Stimulated activated CD8-positive, alpha-beta memory T cell treated with anti-CD3 and anti-CD28 coated beads, Interleukin-7, amount 100 ng/mL, for 1 hour (primary cell): ENCODE data around the gene UBL4A.

Source experiments
- DNase-seq, 2 donors: peaks; one replicate each; pipeline ENCODE4 v3.0.0-alpha.2; 2020; ENCODE audit warnings: low read depth in 2 of 2

Gene UBL4A

DNA sequence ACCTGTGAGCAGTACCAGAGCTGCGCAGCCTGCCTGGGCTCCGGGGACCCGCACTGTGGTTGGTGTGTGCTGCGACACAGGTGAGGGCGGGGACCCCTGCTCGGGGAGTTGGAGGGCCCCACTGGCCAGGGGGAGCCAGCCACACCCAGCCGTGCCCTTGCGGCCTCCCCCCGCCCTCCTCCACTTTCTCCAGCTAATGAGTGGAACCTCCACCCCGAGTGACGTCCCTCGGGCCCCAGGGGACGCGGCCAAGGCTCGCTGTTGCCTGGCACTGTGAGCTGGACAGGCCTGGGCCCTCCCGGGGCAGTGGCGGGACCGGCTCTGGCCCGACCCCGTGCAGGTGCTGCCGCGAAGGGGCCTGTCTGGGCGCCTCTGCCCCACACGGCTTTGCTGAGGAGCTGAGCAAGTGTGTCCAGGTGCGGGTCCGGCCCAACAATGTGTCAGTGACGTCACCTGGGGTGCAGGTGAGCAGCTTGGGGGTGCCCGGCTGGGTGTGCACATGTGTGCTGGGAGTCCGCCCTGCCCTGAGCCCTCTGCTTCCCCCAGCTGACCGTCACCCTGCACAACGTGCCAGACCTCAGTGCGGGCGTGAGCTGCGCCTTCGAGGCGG is 22.7 kb downstream of the UBL4A start:
- no peak for DNase-seq

DNA sequence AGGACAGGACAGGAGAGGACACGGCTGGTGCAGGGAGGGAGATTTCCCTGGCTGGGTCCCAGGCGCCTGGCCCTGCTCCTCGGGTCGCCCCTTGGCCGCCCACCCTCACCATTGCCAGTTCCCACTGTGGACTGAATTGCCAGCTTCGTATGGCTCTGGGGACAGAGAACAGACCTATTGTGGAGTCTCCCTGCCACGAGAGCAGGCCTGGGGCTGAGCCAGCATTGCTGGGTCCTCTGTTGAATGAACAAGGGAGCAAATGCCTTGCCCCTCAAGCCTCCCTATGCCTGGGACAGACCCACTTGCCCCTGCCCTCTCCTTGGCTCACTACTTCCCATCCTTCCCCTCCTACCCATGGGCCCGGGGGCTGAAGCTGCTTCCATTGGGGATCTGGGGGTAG is 24.0 kb downstream of the UBL4A start:
- no peak for DNase-seq

DNA sequence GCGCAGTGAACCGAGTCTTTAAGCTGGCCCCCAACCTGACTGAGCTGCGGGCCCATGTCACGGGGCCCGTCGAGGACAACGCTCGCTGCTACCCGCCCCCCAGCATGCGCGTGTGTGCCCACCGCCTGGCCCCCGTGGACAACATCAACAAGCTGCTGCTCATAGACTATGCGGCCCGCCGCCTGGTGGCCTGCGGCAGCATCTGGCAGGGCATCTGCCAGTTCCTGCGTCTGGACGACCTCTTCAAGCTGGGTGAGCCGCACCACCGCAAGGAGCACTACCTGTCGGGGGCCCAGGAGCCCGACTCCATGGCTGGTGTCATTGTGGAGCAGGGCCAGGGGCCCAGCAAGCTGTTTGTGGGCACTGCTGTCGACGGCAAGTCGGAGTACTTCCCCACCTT is 26.1 kb downstream of the UBL4A start:
- DNase-seq: no peak

DNA sequence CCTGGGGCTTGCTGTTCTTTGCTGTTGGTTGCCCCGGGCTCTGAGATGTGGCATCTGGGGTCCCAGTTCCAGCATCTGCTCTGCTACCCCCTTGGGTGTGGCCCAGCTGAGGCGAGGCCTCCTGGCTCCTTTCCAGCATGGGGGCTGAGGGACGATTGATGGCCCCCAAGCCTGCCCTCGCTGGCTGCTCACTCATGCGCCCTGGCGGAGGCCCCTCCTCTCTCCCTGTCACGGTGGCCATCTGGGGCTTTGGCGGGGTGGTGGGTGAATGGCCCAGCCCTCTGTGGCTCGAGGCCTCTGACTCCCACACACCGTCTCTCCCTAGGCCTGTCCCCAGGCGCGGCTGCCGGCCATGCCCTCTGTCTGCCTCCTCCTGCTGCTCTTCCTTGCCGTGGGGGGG is 26.6 kb downstream of the UBL4A start:
- DNase-seq: no peak

DNA sequence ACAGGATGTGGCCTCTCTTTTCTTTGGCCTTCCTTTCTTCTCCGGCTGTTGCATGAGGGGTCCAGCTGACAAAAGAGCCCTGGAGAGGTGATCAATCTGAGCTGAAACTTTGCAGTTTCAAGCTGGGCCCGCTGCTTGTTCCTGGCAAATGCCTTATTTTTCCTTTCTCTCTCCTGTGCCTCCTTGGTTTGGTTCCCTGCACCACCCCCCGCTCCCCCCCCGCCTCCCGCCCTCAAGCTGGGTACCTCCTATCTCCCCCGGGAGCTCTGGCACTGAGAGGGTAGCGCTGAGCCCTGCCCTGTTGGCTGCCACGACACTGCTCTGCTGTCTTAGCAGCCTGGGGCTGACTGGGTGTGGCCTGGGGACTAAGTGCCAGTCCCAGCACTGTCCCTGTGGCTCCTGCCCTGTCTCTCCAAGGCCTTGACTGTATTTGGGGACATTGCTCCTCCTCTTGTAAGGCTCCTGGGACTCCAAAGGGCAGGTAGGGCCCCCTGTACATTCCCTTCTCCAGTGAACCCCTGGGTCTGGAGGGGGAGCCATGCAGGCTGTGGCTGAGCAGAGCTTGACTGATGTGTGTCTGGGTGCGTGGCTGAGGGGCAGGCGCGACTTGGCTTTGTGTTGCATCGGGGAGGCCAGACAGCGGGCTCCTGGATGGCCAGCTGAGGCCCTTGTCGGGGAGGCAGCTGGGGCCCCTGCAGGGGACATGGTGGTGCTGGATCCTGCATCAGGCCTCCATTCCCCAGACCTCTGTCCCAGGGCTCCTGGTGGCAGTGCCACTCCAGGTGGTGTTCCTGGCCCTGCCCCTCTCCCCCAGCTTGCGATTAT is 27.2 kb downstream of the UBL4A start:
- no peak for DNase-seq

DNA sequence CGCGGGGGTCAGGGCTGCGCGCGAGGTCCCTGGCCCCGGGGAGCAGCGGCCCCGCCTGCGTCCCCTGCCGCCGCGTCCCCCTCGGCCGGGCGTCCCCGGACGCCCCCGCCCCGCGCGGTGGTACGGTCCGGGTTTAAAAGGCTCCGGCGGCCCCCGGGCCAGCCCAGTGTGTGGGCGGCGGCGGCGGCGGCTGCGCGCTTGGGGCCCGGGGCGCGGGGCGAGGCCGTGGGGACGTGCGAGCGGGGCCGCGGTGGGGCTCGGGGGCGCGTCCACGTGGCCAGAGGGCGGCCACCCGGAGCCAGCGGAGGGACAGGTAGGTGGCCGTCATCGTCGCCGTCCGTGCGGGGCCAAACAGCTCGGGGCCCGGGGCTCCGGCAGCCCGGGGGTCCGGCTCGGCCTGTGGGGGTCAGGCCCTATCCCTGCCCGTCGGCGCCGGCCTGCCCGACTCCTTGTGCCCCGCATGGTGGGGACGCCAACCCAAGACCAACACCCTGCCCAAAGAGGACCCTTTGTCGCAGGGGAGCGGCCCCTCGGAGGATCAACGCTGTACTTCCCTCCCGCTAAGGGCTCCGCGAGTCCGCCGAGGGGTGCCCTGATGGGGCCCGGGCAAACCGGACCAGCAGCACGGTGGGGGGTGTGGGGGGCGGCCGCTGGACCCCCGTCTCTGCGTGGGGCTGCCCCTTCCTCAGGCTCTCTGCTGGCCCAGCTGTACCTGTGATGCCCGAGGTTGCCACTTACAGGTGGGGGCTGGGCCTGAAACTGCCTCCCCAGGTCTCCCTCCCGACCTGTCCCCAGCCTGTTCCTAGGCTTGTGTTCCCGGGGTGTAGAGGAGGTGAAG is 28.1 kb downstream of the UBL4A start, which contains the start of gene PLXNA3:
Gene PLXNA3, plus strand, starts transcription at position 166 of the 838 bp plus-strand sequence. CDS start 1,903 bp downstream, outside the sequence.
- DNase-seq: peak; percentile 29 to 46

DNA sequence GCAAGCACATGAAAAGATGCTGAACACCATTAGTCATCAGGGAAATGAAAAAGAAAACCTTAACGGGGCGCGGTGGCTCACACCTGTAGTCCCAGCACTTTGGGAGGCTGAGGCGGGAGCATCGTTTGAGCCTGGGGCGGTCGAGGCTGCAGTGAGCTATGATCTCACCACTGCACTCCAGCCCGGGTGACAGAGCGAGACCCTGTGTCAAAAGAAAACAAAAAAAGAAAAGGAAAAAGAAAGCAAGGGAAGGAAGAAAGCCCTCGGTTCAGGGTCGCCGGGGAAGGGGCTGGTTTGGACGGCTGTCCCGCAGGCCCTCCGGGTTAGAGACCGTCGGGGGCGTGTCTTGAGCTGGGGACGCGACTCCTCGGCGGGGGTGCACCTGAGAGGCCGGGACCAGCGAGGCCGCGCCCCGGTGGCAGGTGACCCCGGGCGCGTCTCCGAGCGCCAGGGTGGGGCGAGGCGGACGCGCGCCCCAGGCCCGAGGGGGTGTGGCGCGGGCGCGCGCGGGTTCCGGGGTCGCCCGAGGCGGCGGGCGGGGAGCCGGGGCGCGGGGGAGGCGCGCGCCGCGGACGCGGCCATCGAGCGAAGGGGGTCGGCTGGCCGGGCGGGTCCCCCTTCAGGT is 28.8 kb downstream of the UBL4A start:
- DNase-seq: no peak

DNA sequence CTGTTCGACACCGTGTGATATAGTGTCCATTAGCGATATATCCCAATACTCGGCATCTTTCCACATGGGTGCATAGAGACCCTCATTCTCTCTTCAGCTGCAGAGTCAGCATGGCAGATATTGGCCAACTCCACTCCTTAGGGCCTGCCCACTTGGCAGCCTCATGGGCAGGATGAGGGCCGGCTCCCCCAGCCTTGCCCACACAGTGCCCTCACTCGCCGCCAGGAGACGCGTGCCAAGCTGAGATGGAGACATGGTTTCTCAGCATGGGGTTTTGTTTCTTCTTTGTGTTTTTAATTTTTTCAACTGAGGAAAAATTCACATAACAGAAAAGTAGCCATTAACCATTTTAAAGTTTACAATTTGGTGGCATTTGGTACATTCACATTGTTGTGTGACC is 33.6 kb downstream of the UBL4A start:
- DNase-seq: no peak

DNA sequence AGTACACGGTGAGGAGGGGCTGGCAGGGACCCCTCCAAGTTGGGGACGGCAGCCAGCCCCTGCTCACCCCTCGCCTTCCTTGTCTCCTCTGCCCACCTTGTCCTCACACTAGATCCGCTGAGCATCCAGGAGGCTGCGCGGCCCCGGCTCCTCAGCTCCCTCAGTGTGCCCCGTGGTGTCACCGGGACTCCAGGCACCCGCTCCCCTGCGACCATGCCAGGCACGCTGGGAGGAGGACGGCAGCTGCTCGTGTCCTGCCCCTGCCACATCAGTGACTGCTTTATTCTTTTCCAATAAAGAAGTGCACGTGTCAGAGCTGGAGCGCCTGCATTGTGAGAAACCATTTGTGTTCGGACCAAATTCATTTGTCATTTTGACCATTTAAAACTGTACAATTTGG is 36.1 kb downstream of the UBL4A start:
- DNase-seq: no peak

DNA sequence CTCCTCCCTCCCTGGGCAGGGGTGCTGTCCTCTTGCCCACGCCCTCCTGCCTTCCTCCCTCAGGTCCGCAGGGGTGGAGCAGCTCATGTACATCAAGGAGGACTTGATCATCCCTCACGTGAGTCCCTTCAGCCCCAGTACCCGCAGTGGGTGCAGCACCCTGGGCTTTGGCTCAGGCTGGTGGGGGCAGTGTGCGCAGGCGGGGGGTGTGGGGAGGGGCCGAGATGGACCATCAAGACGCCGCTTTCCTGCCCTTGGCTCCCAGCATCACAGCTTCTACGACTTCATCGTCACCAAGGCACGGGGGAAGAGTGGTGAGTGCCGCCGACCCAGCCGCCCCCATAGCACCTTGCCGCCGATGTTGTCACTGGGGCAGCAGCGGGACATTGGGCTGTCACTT is 36.8 kb downstream of the UBL4A start:
- no peak for DNase-seq

DNA sequence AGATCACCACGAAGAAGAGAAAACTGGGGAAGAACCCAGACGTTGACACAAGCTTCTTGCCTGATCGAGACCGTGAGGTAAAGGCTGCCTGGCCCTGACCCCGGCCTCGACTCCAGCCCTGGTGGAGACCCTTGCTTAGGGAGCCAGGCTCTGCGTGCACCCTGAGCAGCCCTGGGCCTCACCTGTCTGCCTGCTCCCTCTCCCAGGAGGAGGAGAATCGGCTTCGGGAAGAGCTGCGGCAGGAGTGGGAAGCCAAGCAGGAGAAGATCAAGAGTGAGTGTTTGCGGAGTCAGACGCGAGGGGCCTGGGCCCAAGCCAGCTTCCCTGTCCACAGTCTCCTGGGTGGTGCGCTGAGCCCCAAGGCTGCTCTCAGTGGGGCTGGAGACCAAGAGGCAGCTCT is 37.9 kb downstream of the UBL4A start:
- no peak for DNase-seq

DNA sequence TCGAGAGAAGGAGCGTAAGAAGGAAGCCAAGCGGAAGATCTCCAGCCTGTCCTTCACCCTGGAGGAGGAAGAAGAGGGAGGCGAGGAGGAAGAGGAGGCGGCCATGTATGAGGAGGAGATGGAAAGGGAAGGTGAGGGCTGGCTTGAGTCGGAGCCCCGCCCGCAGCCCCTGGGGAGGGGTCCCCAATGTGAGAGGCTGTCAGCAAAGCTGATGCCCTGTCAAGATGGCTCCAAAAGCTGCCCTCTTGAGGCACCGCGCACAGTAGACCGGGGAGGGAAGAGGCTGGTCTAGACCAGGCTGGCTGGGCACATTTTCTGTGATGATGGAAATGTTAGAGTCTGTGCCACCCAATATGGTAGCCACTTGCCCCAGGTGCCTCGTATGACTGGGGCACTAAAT is 40.0 kb downstream of the UBL4A start:
- no peak for DNase-seq

DNA sequence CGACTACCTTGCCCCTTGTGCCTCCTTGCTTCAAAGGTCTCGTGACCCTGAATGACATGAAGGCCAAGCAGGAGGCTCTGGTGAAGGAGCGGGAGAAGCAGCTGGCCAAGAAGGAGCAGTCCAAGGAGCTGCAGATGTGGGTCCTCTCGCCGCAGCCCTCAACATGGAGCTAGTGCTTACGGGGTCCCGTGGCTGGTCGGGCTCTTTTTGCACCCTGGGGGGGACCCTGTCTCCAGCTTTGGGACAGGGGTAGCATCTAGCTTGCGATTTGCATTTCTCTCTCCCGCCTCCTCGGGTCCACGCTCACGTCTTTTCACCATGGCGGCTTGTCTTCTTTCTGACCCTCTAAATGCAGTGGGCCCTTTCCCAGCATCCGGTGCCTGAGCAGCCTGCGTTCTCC is 40.6 kb downstream of the UBL4A start:
- DNase-seq: no peak

DNA sequence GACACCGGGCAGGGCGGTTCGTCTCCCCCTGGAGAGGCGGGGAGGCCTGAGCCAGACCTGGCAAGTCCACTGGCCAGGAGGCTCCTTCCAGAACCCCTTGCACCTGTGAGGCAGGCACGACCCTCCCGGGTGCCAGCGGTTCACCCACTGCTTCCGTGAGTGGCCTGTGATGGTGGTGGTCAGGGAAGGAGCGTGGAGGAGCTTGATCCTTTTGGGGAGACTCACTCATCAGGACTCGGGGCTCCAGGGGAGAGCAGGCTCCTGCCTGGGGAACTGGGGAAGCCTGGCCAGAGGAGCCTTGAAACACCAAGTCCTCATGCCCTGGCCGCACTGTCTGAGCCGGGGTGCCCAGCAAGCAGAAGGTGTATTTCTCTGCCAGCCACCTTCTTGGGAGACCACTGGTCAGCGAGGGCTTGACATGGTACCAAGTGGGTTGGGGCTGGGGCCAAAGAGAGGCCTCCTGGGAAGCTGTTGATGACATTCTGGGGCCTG is 41.6 kb downstream of the UBL4A start:
- no peak for DNase-seq

DNA sequence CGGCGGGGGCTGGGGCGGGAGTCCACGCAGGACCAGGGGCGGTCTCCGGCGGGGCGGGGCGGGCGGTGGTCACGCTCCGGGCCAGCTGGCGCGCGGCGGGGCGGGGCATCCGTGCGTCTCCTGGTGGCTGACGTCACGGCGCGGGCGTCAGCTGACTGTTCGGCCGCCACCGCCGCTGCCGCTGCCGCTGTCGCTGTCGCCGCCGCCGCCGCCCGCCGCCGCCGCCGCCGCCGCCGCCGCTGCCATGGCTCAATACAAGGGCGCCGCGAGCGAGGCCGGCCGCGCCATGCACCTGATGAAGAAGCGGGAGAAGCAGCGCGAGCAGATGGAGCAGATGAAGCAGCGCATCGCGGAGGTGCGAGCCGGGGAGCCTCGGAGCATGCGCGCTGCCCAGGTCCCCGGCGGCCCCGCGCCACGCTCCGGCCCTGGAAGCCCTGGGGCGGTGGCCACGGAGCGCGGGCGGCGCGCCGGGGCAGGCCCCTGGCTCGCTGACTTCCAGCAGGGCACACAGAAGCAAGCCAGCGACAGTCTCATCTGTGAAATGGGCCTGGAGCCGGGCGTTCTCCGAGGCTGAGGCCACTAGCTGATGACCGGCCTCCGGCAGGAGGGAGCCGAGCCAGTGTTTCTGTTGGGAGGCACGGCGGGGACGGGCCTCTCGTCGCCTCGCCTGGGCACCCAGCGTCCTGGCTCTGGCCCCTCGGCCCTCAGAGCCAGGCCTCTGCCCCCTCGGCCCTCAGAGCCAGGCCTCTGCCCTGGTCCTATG is 42.2 kb downstream of the UBL4A start, which contains the start of gene FAM50A:
Gene FAM50A, plus strand, starts transcription at position 150 of the 763 bp plus-strand sequence. Its CDS starts 95 bp downstream, at position 245.
- peak in 1 of 2 donors; percentile 27 for DNase-seq

DNA sequence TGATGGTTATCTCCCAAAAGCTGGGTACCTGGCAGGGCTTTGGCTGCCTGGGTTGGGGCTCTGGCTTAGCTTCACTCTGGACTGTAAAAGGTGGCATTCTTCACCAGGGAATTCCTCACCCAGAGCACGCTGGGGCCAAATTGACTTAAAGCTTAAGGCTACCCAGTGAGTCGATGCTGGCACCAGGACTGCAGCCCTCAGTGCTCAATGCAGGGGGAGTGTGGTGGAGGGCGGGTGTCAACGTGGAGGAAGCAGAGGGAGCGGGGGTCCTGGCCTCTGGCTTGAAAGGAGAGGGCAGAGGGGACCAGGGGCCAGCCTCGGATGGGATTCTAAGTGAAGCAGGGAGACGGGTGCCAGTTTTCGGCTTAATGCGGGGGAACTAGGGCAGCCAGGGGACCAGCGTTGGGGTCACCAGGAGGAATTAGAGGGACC is 42.9 kb downstream of the UBL4A start:
- no peak for DNase-seq

DNA sequence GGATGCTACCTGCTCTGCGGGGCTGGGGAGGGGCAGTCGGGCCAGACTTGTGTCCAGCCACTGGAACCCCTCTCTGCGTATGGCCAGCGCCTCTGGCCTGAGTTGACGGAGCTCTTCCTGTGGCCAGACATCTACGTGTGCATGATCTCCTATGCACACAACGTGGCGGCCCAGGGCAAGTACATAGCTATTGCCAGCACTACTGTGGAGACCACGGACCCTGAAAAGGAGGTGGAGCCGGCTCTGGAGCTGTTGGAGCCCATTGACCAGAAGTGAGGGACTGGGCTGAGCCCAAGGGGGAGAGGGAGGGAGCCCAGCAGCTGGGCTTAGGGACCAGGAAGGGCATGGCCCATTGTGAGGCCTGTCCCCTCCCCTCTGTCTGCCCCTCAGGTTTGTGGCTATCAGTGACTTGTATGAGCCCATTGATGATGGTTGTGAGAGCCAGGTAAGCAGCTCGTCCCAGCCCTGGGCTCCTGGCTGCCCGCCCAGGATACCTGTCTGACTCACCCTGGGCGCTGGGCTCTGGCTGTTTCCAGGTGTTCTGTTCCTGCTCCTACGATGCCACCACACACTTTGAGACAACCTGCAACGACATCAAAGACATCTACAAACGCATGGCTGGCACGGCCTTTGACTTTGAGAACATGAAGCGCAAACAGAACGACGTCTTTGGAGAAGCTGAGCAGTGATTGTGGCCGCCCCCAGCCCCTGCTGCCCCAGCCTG is 44.3 kb downstream of the UBL4A start:
- no peak for DNase-seq

DNA sequence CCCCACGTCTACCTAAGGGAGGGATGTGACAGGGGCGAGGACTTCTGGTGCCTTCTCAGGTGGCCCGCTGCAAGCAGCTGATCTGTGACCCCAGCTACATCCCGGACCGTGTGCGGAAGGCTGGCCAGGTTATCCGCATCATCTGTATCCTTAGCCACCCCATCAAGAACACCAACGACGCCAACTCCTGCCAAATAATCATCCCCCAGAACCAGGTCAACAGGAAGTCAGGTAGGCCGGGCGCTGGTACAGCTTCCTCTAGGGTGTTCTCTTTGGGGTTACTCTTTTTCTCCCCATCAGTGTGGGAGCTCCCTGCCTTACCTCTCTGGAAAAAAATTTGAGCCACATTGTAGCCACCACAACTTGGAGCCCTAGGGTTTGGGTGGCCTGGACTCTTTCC is 44.9 kb downstream of the UBL4A start:
- DNase-seq: no peak

DNA sequence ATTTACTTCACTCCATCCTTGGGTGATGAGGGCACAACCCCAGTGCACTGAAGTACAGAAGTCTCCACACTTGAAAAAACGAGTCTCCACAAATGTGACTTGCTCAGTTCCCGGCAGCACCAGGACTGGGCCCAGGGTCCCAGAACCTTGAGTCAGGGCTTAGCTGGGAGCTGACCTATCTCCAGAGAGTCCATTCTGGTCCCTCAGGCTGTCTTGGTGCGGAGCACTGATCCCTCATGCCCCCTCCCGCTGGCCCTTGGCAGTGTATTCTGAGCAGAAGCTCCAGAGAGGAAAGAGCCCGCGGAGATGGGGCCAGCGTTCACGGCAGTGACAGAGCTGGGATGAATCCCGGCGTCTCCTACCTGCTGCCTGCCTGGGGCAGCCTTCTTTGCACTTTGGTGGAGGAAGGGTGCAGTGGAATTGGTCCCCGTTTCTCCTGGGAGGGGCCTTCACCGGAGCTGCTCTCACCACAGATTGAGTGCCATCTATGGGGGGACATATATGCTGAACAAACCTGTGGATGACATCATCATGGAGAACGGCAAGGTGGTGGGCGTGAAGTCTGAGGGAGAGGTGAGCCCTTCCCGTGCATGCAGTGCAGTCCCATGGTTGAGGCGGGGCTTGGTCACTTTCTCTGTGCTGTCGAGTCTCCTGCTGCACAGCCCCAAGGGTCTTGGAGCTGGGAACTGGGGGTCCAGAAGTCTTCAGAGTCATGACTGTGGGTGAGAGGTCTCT is 45.6 kb downstream of the UBL4A start:
- no peak for DNase-seq

DNA sequence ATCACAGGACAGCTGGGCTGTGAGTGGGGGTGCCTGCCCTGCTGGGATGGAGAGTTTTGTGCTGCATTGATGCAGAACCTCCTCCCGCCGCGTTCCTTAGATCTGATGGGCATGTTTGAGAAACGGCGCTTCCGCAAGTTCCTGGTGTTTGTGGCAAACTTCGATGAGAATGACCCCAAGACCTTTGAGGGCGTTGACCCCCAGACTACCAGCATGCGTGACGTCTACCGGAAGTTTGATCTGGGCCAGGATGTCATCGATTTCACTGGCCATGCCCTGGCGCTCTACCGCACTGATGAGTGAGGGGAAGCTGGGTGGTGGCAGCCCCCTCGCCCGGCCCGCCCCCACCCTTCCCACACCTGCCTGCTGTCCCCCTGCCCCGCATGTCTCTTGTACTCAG is 46.6 kb downstream of the UBL4A start:
- DNase-seq: no peak
